KMS-11 (cell line): ENCODE results near the gene GPER1.

Experiments used
- H2AFZ ChIP-seq: fragments of 200-600 bp; sonication (generic); 2 replicates; pipeline ENCODE4 v1.6.1; 2016; ENCODE audit warnings: antibody characterized with exemption, mixed run types, low read depth
- H3K27ac ChIP-seq: fragments of 200-600 bp; sonication (generic); 2 replicates; pipeline ENCODE4 v1.6.1; 2016; ENCODE audit warnings: mild to moderate bottlenecking, mixed run types
- H3K27me3 ChIP-seq: fragments of 200-600 bp; sonication (generic); 2 replicates; pipeline ENCODE4 v1.6.1; 2017; ENCODE audit warnings: mild to moderate bottlenecking, low read depth, mixed run types, moderate library complexity; ENCODE audit not compliant: insufficient read depth
- H3K36me3 ChIP-seq: fragments of 200-600 bp; sonication (generic); 2 replicates; pipeline ENCODE4 v1.6.1; 2017; ENCODE audit warnings: mild to moderate bottlenecking, mixed run types; ENCODE audit not compliant: insufficient read depth
- H3K4me1 ChIP-seq: fragments of 200-600 bp; sonication (generic); 2 replicates; pipeline ENCODE4 v1.6.1; 2016; ENCODE audit warnings: mild to moderate bottlenecking, low read depth, mixed run types; ENCODE audit not compliant: poor library complexity, severe bottlenecking
- H3K4me2 ChIP-seq: fragments of 200-600 bp; sonication (generic); 2 replicates; pipeline ENCODE4 v1.7.0; 2016; ENCODE audit warnings: mild to moderate bottlenecking, mixed run types
- H3K4me3 ChIP-seq: fragments of 200-600 bp; sonication (generic); IDR thresholded peaks from 2 replicates; pipeline ENCODE4 v1.6.1; 2017; ENCODE audit warnings: low read depth, low read length, mixed read lengths; ENCODE audit not compliant: insufficient read depth
- H3K79me2 ChIP-seq: fragments of 200-600 bp; sonication (generic); 2 replicates; pipeline ENCODE4 v1.6.1; 2016; ENCODE audit warnings: low read depth, mixed run types; ENCODE audit not compliant: insufficient read depth
- H3K9ac ChIP-seq: fragments of 200-600 bp; sonication (generic); 2 replicates; pipeline ENCODE4 v1.6.1; 2016; ENCODE audit warnings: mild to moderate bottlenecking, mixed run types
- H4K20me1 ChIP-seq: fragments of 200-600 bp; sonication (generic); 2 replicates; pipeline ENCODE4 v1.6.1; 2016; ENCODE audit warnings: mild to moderate bottlenecking, mixed run types; ENCODE audit not compliant: insufficient read depth
- CTCF ChIP-seq: fragments of 200-600 bp; sonication (generic); conservative IDR thresholded peaks from 2 replicates; pipeline ENCODE4 v1.6.1; 2017; ENCODE audit warnings: low read depth, mild to moderate bottlenecking, antibody characterized with exemption, low read length, moderate library complexity, mixed read lengths

Gene GPER1

GRCh38 chr7:1063361-1063760 lies 24.6 kb upstream of the GPER1 start:
- H3K4me1 ChIP-seq, result no peaks in the 10 kb centered on the region
- no peak overlapping the region for H3K9ac ChIP-seq
- H3K4me3 ChIP-seq, result no peak overlapping the region
- no peak overlapping the region for H2AFZ ChIP-seq
- H3K27ac ChIP-seq, result no peak overlapping the region
- H4K20me1 ChIP-seq, result no peaks in the 10 kb centered on the region
- no peak overlapping the region for H3K4me2 ChIP-seq
- no peaks in the 10 kb centered on the region for H3K27me3 ChIP-seq
- TF ChIP-seq CTCF, result no peak
- no peaks in the 10 kb centered on the region for H3K36me3 ChIP-seq
- no peaks in the 10 kb centered on the region for H3K79me2 ChIP-seq

- Histone ChIP-seq H3K4me2 (no peak overlapping the region), H3K4me3 (no peak overlapping the region), H3K9ac (no peak overlapping the region), H3K27ac (no peak overlapping the region), H3K36me3 (no peaks in the 10 kb centered on the region), H3K79me2 (no peaks in the 10 kb centered on the region), H3K4me1 (no peaks in the 10 kb centered on the region), H3K27me3 (no peaks in the 10 kb centered on the region), H2AFZ (no peak overlapping the region), H4K20me1 (no peaks in the 10 kb centered on the region)
- TF ChIP-seq CTCF, result no peak
Observed at GRCh38 chr7:1064581-1064980, 23.3 kb upstream of the GPER1 start.

GRCh38 chr7:1065263-1065584 lies 22.7 kb upstream of the GPER1 start:
- no peak overlapping the region for H3K4me3 ChIP-seq
- no peak for TF ChIP-seq CTCF
- no peak overlapping the region for H2AFZ ChIP-seq
- H4K20me1 ChIP-seq, result no peaks in the 10 kb centered on the region
- H3K9ac ChIP-seq, result no peak overlapping the region
- H3K4me1 ChIP-seq, result no peaks in the 10 kb centered on the region
- no peak overlapping the region for H3K4me2 ChIP-seq
- H3K36me3 ChIP-seq, result no peaks in the 10 kb centered on the region
- H3K79me2 ChIP-seq, result no peaks in the 10 kb centered on the region
- no peak overlapping the region for H3K27ac ChIP-seq
- H3K27me3 ChIP-seq, result no peaks in the 10 kb centered on the region

GRCh38 chr7:1065585-1066241 lies 22.2 kb upstream of the GPER1 start:
- H3K36me3 ChIP-seq, result no peaks in the 10 kb centered on the region
- H3K4me3 ChIP-seq, result no peak overlapping the region
- TF ChIP-seq CTCF, result peak; percentile 55; the same call in 1 of the 2 replicates
- no peaks in the 10 kb centered on the region for H4K20me1 ChIP-seq
- H2AFZ ChIP-seq, result no peak overlapping the region
- H3K4me1 ChIP-seq, result no peaks in the 10 kb centered on the region
- H3K27me3 ChIP-seq, result no peaks in the 10 kb centered on the region
- no peak overlapping the region for H3K4me2 ChIP-seq
- no peak overlapping the region for H3K9ac ChIP-seq
- H3K79me2 ChIP-seq, result no peaks in the 10 kb centered on the region
- H3K27ac ChIP-seq, result no peak overlapping the region
